Glutamatergic neuron (in vitro differentiated cells): ENCODE results near the gene RHD. TPM values are rescaled to one million over a fixed set of nuclear protein-coding genes. Genes with fewer than 3 reads are reported as not detected.

ENCODE experiments used
- DNase-seq: peaks from one replicate; pipeline ENCODE4 v3.0.0; 2022
- H3K27ac Mint-ChIP-seq: one replicate; pipeline ENCODE4 v1.8.0; 2020; ENCODE audit warnings: mild to moderate bottlenecking, mixed read lengths, inconsistent platforms; ENCODE audit not compliant: unreplicated experiment
- H3K27me3 Mint-ChIP-seq: one replicate; pipeline ENCODE4 v1.8.0; 2020; ENCODE audit warnings: mild to moderate bottlenecking, moderate library complexity, mixed read lengths, inconsistent platforms; ENCODE audit not compliant: unreplicated experiment
- H3K36me3 Mint-ChIP-seq: one replicate; pipeline ENCODE4 v1.8.0; 2020; ENCODE audit warnings: mild to moderate bottlenecking, mixed read lengths, inconsistent platforms; ENCODE audit not compliant: unreplicated experiment
- H3K4me1 Mint-ChIP-seq: one replicate; pipeline ENCODE4 v1.8.0; 2020; ENCODE audit warnings: mild to moderate bottlenecking, low read depth, mixed read lengths, inconsistent platforms; ENCODE audit not compliant: unreplicated experiment
- H3K4me3 Mint-ChIP-seq: one replicate; pipeline ENCODE4 v1.8.0; 2020; ENCODE audit warnings: mild to moderate bottlenecking, mixed read lengths, inconsistent platforms; ENCODE audit not compliant: unreplicated experiment
- H3K9me3 Mint-ChIP-seq: one replicate; pipeline ENCODE4 v1.8.0; 2020; ENCODE audit warnings: mild to moderate bottlenecking, moderate library complexity, mixed read lengths, inconsistent platforms; ENCODE audit not compliant: unreplicated experiment
- CTCF ChIP-seq: fragments of 200-600 bp; sonication (generic); IDR thresholded peaks from one replicate; pipeline ENCODE4 v1.5.0; 2021; ENCODE audit not compliant: partially characterized antibody, unreplicated experiment
- total RNA-seq: library from RNA; stranded (reverse); fragmentation: NEBNext Ultra II Directional; extraction: Animal tissue kit (Norgen Biotek cat#: 25700); gene quantifications from one replicate; pipeline ENCODE4 v1.2.1, GENCODE V29; 2021; ENCODE audit not compliant: unreplicated experiment

Gene RHD
- total RNA-seq, 1 donor from 2014 or later, result not detected

DNA sequence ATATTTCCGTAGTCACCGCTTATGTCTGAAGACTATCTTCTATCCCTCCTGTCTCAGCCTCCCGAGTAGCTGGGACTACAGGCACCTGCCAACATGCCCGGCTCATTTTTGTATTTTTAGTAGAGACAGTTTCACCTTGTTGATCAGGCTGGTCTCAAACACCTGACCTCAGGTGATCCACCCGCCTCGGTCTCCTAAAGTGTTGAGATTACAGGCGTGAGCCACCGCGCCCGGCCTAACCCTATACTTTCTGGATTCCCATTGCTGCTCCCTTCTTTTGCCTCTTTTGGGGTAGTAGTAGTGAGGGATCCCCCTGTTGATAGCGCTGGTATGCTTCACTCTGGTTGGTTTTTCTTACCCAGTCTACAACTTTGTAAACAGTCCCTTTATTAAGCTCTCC lies 34.3 kb upstream of the RHD start:
- Mint-ChIP-seq H3K4me1 (peaks cover 6% of the 10 kb centered on the region), H3K4me3 (no peak overlapping the region), H3K36me3 (no peaks in the 10 kb centered on the region), H3K27me3 (no peaks in the 10 kb centered on the region), H3K27ac (no peak overlapping the region), H3K9me3 (peaks cover 2% of the 10 kb centered on the region)
- no peak for DNase-seq
- no peak for TF ChIP-seq CTCF

DNA sequence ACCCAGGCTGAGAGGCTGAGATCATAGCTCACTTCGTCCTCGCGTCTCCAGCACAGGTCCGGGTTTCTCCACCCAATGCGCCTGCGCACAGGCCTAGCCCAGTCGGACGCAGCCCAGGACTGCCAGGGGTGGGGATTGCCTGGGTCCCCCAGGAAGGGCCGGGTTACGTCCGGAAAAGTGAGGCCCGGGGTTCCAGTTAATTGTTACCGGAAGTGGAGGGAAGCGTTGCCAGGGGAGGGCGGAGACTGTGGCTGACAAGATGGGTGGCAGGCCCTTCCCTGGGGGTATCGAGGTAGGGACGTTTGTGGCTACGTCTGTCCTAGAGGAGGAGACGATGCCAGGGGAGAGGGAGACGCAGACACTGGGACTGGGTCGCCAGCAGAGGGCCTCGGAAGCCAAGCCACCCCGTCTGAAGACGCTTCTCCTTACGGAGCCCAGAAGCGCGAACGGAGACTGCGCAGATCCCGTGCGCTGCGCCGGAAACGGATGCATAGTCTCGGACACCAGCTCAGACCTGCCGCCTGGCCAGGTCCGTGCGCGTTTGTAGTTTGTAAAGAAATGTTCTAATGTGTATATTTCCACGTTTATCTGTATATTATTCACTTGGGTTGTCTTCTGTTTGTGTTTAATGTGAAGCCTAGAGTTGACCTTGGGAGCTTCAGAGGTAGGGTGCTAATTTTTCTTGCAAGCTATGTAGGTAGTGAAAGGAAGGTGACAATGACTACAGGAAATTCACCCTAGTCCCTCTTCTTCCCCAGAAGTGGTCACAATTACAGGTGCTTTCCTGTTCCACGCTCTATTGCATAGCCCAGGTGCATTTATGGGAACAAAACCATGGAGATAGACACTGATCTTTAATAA lies 32.4 kb upstream of the RHD start:
- peaks cover 3% of the 10 kb centered on the region for H3K4me1 Mint-ChIP-seq
- H3K27me3 Mint-ChIP-seq, result no peaks in the 10 kb centered on the region
- TF ChIP-seq CTCF, result peak; percentile 35
- peaks cover 2% of the 10 kb centered on the region for H3K9me3 Mint-ChIP-seq
- peak overlapping the region; percentile 87 for H3K4me3 Mint-ChIP-seq
- DNase-seq, result peak; percentile 89
- H3K36me3 Mint-ChIP-seq, result no peaks in the 10 kb centered on the region
- peak overlapping the region; percentile 93 for H3K27ac Mint-ChIP-seq

- Mint-ChIP-seq H3K9me3 (peaks cover 7% of the 10 kb centered on the region), H3K27me3 (peaks cover 10% of the 10 kb centered on the region), H3K4me1 (peaks cover 12% of the 10 kb centered on the region), H3K36me3 (no peaks in the 10 kb centered on the region), H3K4me3 (no peak overlapping the region), H3K27ac (no peak overlapping the region)
- no peak for DNase-seq
- no peak for TF ChIP-seq CTCF
Observed at GRCh38 chr1:25243907-25244306, 28.4 kb upstream of the RHD start.

- Mint-ChIP-seq H3K27me3 (peaks cover 10% of the 10 kb centered on the region), H3K36me3 (no peaks in the 10 kb centered on the region), H3K9me3 (peaks cover 7% of the 10 kb centered on the region), H3K27ac (no peak overlapping the region), H3K4me1 (peaks cover 10% of the 10 kb centered on the region), H3K4me3 (peak overlapping the region; percentile 98)
- no peak for TF ChIP-seq CTCF
- no peak for DNase-seq
Observed at GRCh38 chr1:25245393-25245792, 26.9 kb upstream of the RHD start.
